ENCODE data around the gene IL32.

DNA sequence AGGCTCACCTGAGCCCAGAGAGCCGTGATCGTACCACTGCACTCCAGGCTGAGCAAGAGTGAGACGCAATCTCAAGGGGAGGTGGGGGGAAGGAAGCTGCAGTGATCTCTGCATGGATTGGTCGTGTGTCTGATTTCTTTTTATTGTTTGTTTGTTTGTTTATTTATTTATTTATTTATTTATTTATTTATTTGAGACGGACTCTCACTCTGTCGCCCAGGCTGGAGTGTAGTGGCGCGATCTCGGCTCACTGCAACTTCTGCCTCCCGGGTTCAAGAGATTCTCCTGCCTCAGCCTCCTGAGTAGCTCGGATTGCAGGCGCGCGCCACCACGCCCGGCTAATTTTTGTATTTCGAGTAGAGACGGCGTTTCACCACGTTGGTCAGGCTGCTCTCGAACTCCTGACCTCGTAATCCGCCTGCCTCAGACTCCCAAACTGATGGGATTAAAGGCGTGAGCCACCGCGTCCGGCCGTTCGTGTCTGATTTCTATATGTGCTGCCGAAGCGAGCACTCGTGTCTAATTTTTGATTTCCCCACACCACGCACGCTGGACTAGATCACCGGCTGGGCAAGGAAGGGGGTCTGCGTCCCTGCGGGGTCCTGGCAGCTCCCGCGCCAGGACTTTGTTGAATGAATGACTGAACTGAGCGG is 45.7 kb upstream of the IL32 start:
- TF ChIP-seq, protein P1, sequence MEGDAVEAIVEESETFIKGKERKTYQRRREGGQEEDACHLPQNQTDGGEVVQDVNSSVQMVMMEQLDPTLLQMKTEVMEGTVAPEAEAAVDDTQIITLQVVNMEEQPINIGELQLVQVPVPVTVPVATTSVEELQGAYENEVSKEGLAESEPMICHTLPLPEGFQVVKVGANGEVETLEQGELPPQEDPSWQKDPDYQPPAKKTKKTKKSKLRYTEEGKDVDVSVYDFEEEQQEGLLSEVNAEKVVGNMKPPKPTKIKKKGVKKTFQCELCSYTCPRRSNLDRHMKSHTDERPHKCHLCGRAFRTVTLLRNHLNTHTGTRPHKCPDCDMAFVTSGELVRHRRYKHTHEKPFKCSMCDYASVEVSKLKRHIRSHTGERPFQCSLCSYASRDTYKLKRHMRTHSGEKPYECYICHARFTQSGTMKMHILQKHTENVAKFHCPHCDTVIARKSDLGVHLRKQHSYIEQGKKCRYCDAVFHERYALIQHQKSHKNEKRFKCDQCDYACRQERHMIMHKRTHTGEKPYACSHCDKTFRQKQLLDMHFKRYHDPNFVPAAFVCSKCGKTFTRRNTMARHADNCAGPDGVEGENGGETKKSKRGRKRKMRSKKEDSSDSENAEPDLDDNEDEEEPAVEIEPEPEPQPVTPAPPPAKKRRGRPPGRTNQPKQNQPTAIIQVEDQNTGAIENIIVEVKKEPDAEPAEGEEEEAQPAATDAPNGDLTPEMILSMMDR (IDR thresholded peaks at IDR 0.05) = no peak
- TF ChIP-seq EZH2 (IDR thresholded peaks at IDR 0.05; ENCODE audit: borderline replicate concordance, insufficient read depth, low read depth, low read length, poor library complexity, severe bottlenecking) = no peak
